Measurements from ENCODE around the gene MSTN. TPM values are rescaled to one million over a fixed set of nuclear protein-coding genes. Genes with fewer than 3 reads are reported as not detected.

The MSTN gene
- total and polyA plus RNA-seq, 2 donors (not counting 3 experiments of a cell fraction or from before 2014, with no cell fraction given) = 0.04 TPM; not detected in 1

GRCh38 chr2:190031969-190032618 is 30.4 kb downstream of the MSTN start:
- no peaks in the 10 kb centered on the region for H3K36me3 ChIP-seq (ENCODE audit: control insufficient read depth in 2 of 2, extremely low read depth in 1 of 2, insufficient read depth in 2 of 2, low read length in 2 of 2)
- no peak overlapping the region for H3K9ac ChIP-seq (replicated peaks; ENCODE audit: extremely low read depth, insufficient read depth, low read length)
- DNase-seq (ENCODE audit: low read depth, low spot score) = no peak
- no peak overlapping the region for H2AFZ ChIP-seq (ENCODE audit: low read depth, low read length)
- no peak for TF ChIP-seq POLR2A (IDR thresholded peaks at IDR 0.05; ENCODE audit: low read depth, low read length)
- TF ChIP-seq POLR2AphosphoS5 (IDR thresholded peaks at IDR 0.05; ENCODE audit: insufficient read depth, low read depth, low read length) = no peak
- TF ChIP-seq EZH2 (IDR thresholded peaks at IDR 0.05; ENCODE audit: borderline replicate concordance, low read depth, low read length, severe bottlenecking) = no peak
- TF ChIP-seq MAX (IDR thresholded peaks at IDR 0.05; ENCODE audit: insufficient read depth, insufficient read length) = no peak
- TF ChIP-seq MYC (IDR thresholded peaks at IDR 0.05; ENCODE audit: low read depth, low read length) = no peak
- no peak for TF ChIP-seq JUN (IDR thresholded peaks at IDR 0.05; ENCODE audit: borderline replicate concordance, insufficient read depth, insufficient read length, low read depth)
- TF ChIP-seq FOS (IDR thresholded peaks at IDR 0.05; ENCODE audit: borderline replicate concordance, insufficient read depth, low read length) = no peak
- no peak for TF ChIP-seq GATA2 (IDR thresholded peaks at IDR 0.05; ENCODE audit: insufficient read depth, insufficient read length, low read depth, low read length)
- no peak for TF ChIP-seq CTCF (IDR thresholded peaks at IDR 0.05; ENCODE audit: extremely low read depth in 1 of 2, insufficient read depth in 1 of 2, low read depth in 1 of 2, low read length in 2 of 2)
- no peak overlapping the region for H3K4me2 ChIP-seq (ENCODE audit: insufficient read depth, low read length)
- ChIA-PET POLR2A (no interaction called here), CTCF (interaction anchor here (1.3 kb wide), 1 partner anchor 57 kb away, joined by 4 read pairs; no protein-coding TSS in a partner anchor)
- H3K9me3 ChIP-seq (replicated peaks; ENCODE audit: control insufficient read depth, insufficient read depth, low read length) = no peaks in the 10 kb centered on the region
- H3K4me1 ChIP-seq (ENCODE audit: control insufficient read depth, extremely low read depth, insufficient read depth, low read length) = no peaks in the 10 kb centered on the region
- peaks cover 5 to 11% of the 10 kb centered on the region in 2 experiments for H3K27me3 ChIP-seq (ENCODE audit: control insufficient read depth in 2 of 2, insufficient read depth in 2 of 2, low read length in 2 of 2)
- dilution Hi-C loops (cut with MboI; ENCODE audit: extremely low pct_ligation_motif_present, low sequenced_read_pairs) (no loop called here), intact Hi-C loops (cut with micrococcal nuclease) (no loop called here)
- no TSS peak for BruUV-seq (replicated peaks)
- FAIRE-seq = no peak
- no peak overlapping the region for H3K27ac ChIP-seq (ENCODE audit: insufficient read depth, low read depth, low read length)
- no peak overlapping the region for H3K4me3 ChIP-seq (replicated peaks in 1 of 3; ENCODE audit: insufficient read depth in 1 of 3, low read depth in 1 of 3, low read length in 3 of 3)
- no peaks in the 10 kb centered on the region for H3K79me2 ChIP-seq (ENCODE audit: control insufficient read depth, insufficient read depth, low read length)
- no peaks in the 10 kb centered on the region for H3K9me1 ChIP-seq (replicated peaks; ENCODE audit: control insufficient read depth, extremely low read depth, insufficient read depth, low read length)
- H4K20me1 ChIP-seq (replicated peaks; ENCODE audit: control insufficient read depth, extremely low read depth, insufficient read depth, low read length) = no peaks in the 10 kb centered on the region

Measured in endothelial cell of umbilical vein (primary cell).